T-helper 17 cell (primary cell): ENCODE measurements around the gene PCBD2. TPM values are rescaled to one million over a fixed set of nuclear protein-coding genes. Genes with fewer than 3 reads are reported as not detected.
A peak's percentile ranks its signal among the peaks of the same experiment; 100 is the strongest.

ENCODE experiments used
- ATAC-seq: fragments of 150-1000 bp; cut with Tn5 transposase; 2 replicates; pipeline ENCODE4 v1.10.0; 2021; ENCODE audit warnings: mild to moderate bottlenecking, moderate library complexity
- DNase-seq, 3 donors: peaks; one replicate each; pipeline versions ENCODE4 v3.0.0 to v3.0.0-alpha.2; 2020 to 2021
- H3K9me3 ChIP-seq: one replicate; pipeline ENCODE4 v1.7.0; 2013; ENCODE audit warnings: low read length, mild to moderate bottlenecking; ENCODE audit not compliant: control insufficient read depth, poor library complexity, severe bottlenecking
- H3K27ac Mint-ChIP-seq: one replicate; pipeline ENCODE4 v1.8.0; 2022; ENCODE audit warnings: mild to moderate bottlenecking, moderate library complexity, mixed read lengths
- H3K27me3 Mint-ChIP-seq: one replicate; pipeline ENCODE4 v1.8.0; 2022; ENCODE audit warnings: mixed read lengths
- H3K36me3 Mint-ChIP-seq: one replicate; pipeline ENCODE4 v1.8.0; 2022; ENCODE audit warnings: low read depth, mixed read lengths
- H3K4me1 Mint-ChIP-seq: one replicate; pipeline ENCODE4 v1.8.0; 2022; ENCODE audit warnings: mild to moderate bottlenecking, mixed read lengths
- H3K4me3 Mint-ChIP-seq: one replicate; pipeline ENCODE4 v1.8.0; 2022; ENCODE audit warnings: mild to moderate bottlenecking, moderate library complexity, mixed read lengths
- total RNA-seq, 4 donors: library from RNA in 2 of 4; stranded (reverse) in 2 of 4; gene quantifications; one replicate each; pipeline ENCODE4 v1.2.3 and lab custom pipeline; 2022 to 2026

PCBD2 gene
- total RNA-seq, 2 donors from 2014 or later, result 9.0 to 10.9 TPM

GRCh38 chr5:134948911-134949310 is 44.0 kb downstream of the PCBD2 start:
- H3K27ac Mint-ChIP-seq, result no peak overlapping the region
- no peaks in the 10 kb centered on the region for H3K9me3 ChIP-seq
- H3K27me3 Mint-ChIP-seq, result no peaks in the 10 kb centered on the region
- ATAC-seq (no peak), DNase-seq (no peak)
- H3K4me3 Mint-ChIP-seq, result no peak overlapping the region
- no peaks in the 10 kb centered on the region for H3K36me3 Mint-ChIP-seq
- peaks cover 2% of the 10 kb centered on the region for H3K4me1 Mint-ChIP-seq

DNA sequence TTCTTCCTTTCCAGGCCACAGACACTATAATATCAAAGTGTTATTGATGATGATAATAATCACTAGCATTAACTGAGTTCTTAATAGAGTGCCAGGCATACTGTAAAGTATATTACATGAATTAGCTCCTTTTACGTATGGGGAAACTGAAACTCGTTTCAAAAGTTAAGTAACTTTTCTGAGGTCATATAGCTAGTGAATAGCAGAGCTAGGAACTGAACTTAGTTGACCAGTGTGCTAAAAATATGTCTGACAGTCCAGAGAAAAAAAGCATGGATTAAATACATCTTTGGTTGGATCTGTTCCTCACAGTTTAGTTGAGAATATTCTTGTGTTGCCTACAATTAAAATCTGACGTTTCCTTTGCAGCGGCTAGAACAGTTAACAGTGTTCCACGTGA is 44.4 kb downstream of the PCBD2 start:
- no peak for DNase-seq
- Mint-ChIP-seq H3K4me3 (no peak overlapping the region), H3K27me3 (no peaks in the 10 kb centered on the region), H3K36me3 (no peaks in the 10 kb centered on the region), H3K27ac (no peak overlapping the region), H3K4me1 (peaks cover 2% of the 10 kb centered on the region)
- no peak for ATAC-seq
- H3K9me3 ChIP-seq, result no peaks in the 10 kb centered on the region

- no peaks in the 10 kb centered on the region for H3K9me3 ChIP-seq
- Mint-ChIP-seq H3K4me3 (no peak overlapping the region), H3K27ac (no peak overlapping the region), H3K36me3 (no peaks in the 10 kb centered on the region), H3K4me1 (no peaks in the 10 kb centered on the region), H3K27me3 (no peaks in the 10 kb centered on the region)
- ATAC-seq (no peak), DNase-seq (no peak)
These were observed 53.1 kb downstream of the PCBD2 start for GRCh38 chr5:134957920-134958608.

DNA sequence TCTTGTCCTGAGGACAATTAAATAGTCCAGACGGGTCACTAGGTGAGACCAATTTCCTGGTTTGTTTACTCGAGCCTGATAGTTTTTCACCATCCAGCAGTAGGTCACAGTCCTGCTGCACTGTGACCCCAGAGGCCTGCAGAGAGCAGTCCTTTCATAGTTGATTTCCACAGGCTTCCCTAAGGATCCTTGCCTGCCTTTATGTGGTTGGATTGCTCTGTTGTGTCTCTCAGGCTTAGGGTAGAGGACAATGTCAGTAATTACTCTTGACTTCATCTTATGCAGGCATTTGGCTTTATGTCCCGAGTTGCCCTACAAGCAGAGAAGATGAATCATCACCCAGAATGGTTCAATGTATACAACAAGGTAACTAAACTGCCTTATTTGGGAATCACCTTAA is 53.8 kb downstream of the PCBD2 start:
- H3K4me3 Mint-ChIP-seq, result no peak overlapping the region
- no peak for DNase-seq
- no peaks in the 10 kb centered on the region for H3K4me1 Mint-ChIP-seq
- H3K27ac Mint-ChIP-seq, result no peak overlapping the region
- ATAC-seq, result no peak
- H3K27me3 Mint-ChIP-seq, result no peaks in the 10 kb centered on the region
- no peaks in the 10 kb centered on the region for H3K36me3 Mint-ChIP-seq
- no peaks in the 10 kb centered on the region for H3K9me3 ChIP-seq

- Mint-ChIP-seq H3K36me3 (peaks cover 3% of the 10 kb centered on the region), H3K4me3 (no peak overlapping the region), H3K4me1 (peaks cover 19% of the 10 kb centered on the region), H3K27me3 (no peaks in the 10 kb centered on the region), H3K27ac (peak overlapping the region; percentile 94)
- no peaks in the 10 kb centered on the region for H3K9me3 ChIP-seq
- ATAC-seq, result no peak
- DNase-seq, result no peak
These were observed 58.2 kb downstream of the PCBD2 start for GRCh38 chr5:134963098-134963497.

GRCh38 chr5:134964359-134965270 is 59.7 kb downstream of the PCBD2 start:
- Mint-ChIP-seq H3K4me3 (no peak overlapping the region), H3K36me3 (peaks cover 5% of the 10 kb centered on the region), H3K27ac (peak overlapping the region; percentile 94), H3K4me1 (peaks cover 19% of the 10 kb centered on the region), H3K27me3 (no peaks in the 10 kb centered on the region)
- H3K9me3 ChIP-seq, result no peaks in the 10 kb centered on the region
- DNase-seq (no peak), ATAC-seq (peak; percentile 84)

- Mint-ChIP-seq H3K36me3 (peaks cover 5% of the 10 kb centered on the region), H3K27me3 (no peaks in the 10 kb centered on the region), H3K4me3 (no peak overlapping the region), H3K27ac (peak overlapping the region; percentile 94), H3K4me1 (peaks cover 19% of the 10 kb centered on the region)
- no peaks in the 10 kb centered on the region for H3K9me3 ChIP-seq
- DNase-seq, result no peak
- ATAC-seq, result no peak
These were observed 60.4 kb downstream of the PCBD2 start for GRCh38 chr5:134965271-134965825.

DNA sequence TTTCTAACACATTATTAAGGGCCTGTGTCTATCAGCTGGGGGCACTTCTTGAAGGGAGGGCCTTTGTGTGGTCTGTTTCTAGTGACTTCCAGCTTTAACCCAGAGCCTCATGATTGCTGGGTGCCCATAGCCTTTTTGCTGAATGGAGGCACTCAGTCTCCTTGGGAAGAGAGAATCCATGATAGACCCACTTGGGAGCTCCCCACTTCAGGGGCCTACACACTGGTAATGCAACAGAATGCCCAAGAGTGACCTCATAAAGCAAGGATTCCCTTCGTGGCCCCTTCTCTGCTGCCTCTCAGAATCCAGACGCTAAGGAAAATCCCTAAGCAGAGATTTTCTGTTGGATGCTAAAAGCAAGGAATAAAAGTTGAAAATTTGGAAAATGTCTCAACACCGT is 62.7 kb downstream of the PCBD2 start, which contains the start of gene CATSPER3:
CATSPER3 (plus strand) TSS at position 301 of the 400 bp plus-strand sequence; CDS start at position 386, 85 bp downstream.
- H3K4me3 Mint-ChIP-seq, result no peak within 1 kb of the TSS

DNA sequence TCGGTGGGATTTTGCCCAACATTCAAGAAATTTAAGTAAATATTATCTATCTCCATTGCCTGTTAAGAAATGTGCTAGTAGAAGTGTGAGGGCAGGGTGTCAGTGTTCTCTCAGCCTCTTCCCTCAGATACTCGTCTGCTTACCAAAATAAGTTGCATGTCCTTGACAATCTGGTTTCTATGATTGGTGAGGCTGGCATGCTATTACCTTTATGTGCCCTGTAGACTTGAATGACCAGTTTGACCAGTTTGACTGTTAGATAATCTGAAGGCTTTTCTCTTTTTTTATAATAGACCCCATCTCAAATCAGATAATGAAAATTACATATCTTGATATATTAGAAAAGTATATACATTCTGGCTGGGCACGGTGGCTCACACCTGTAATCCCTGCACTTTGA is 63.1 kb downstream of the PCBD2 start:
- DNase-seq (no peak), ATAC-seq (no peak)
- no peaks in the 10 kb centered on the region for H3K9me3 ChIP-seq
- Mint-ChIP-seq H3K27ac (no peak overlapping the region), H3K36me3 (peaks cover 7% of the 10 kb centered on the region), H3K27me3 (no peaks in the 10 kb centered on the region), H3K4me1 (peaks cover 19% of the 10 kb centered on the region), H3K4me3 (no peak overlapping the region)

More for the DNA sequence above, 62.7 kb downstream of the PCBD2 start, which contains the start of gene CATSPER3:
- no peak within 1 kb of the TSS for H3K27ac Mint-ChIP-seq
- no peak for ATAC-seq
- H3K4me1 Mint-ChIP-seq, result peaks cover 19% of the 10 kb centered on the region
- no peak for DNase-seq
- no peaks in the 10 kb centered on the region for H3K9me3 ChIP-seq
- peaks cover 7% of the 10 kb centered on the region for H3K36me3 Mint-ChIP-seq
- H3K27me3 Mint-ChIP-seq, result no peaks in the 10 kb centered on the region

GRCh38 chr5:134969166-134969565 is 64.2 kb downstream of the PCBD2 start:
- Mint-ChIP-seq H3K4me3 (no peak overlapping the region), H3K27ac (no peak overlapping the region), H3K36me3 (peaks cover 8% of the 10 kb centered on the region), H3K4me1 (peaks cover 17% of the 10 kb centered on the region), H3K27me3 (no peaks in the 10 kb centered on the region)
- DNase-seq (no peak), ATAC-seq (no peak)
- no peaks in the 10 kb centered on the region for H3K9me3 ChIP-seq

DNA sequence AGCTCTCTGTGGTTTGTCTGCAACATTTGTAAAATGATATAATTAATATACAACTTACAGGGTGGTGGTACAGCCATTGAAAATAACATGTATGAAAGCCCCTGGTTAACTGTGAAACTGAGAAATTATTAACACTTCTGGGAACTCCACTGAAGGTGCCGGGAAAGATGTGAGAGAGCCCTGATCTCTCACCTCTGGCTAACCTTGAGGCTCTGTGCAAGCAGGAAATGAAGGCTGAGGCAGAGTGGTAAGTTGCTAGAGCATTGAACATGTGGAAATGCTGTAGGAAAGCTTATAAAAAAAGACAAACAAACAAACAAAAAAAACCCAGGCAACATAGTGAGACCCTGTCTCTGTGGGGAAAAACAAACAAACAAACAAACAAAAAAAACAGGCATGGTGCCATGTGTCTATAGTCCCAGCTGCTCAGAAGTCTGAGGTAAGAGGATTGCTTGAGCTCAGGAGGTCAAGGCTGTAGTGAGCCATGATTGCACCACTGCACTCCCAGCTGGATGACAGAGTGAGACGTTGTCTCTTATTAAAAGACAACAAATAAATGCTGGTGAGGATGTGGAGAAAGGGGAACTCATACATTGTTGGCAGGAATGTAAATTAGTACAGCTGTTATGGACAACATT is 70.3 kb downstream of the PCBD2 start:
- Mint-ChIP-seq H3K4me1 (no peaks in the 10 kb centered on the region), H3K27me3 (no peaks in the 10 kb centered on the region), H3K36me3 (peaks cover 5% of the 10 kb centered on the region), H3K4me3 (no peak overlapping the region), H3K27ac (no peak overlapping the region)
- no peaks in the 10 kb centered on the region for H3K9me3 ChIP-seq
- ATAC-seq (no peak), DNase-seq (no peak)

DNA sequence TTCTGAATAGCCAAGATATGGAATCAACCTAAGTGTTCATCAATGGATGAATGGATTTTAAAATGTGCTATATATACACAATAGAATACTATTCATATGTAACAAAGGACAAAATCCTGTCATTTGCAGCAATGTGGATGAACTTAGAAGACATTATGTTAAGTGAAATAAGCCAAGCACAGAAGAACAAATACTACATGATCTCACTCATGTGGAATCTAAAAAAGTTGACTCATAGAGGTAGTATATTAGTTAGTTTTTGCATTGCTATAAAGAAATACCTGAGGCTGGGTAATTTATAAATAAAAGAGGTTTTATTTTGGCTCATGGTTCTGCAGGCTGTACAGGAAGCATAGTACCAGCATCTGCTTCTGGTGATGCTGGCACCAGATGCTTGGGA is 70.9 kb downstream of the PCBD2 start:
- no peak for DNase-seq
- Mint-ChIP-seq H3K27me3 (no peaks in the 10 kb centered on the region), H3K36me3 (peaks cover 5% of the 10 kb centered on the region), H3K4me1 (no peaks in the 10 kb centered on the region), H3K27ac (no peak overlapping the region), H3K4me3 (no peak overlapping the region)
- no peaks in the 10 kb centered on the region for H3K9me3 ChIP-seq
- ATAC-seq, result no peak

GRCh38 chr5:134976841-134977240 is 71.9 kb downstream of the PCBD2 start:
- peaks cover 2% of the 10 kb centered on the region for H3K9me3 ChIP-seq
- Mint-ChIP-seq H3K27ac (no peak overlapping the region), H3K4me3 (no peak overlapping the region), H3K27me3 (no peaks in the 10 kb centered on the region), H3K4me1 (no peaks in the 10 kb centered on the region), H3K36me3 (peaks cover 7% of the 10 kb centered on the region)
- ATAC-seq (no peak), DNase-seq (no peak)
